CD4-positive, alpha-beta T cell (primary cell): ENCODE results near the gene ZBTB2. TPM values are rescaled to one million over a fixed set of nuclear protein-coding genes. Genes with fewer than 3 reads are reported as not detected.

Experiments used
- ATAC-seq: fragments of 200-7000 bp; cut with Tn5 transposase; one replicate; pipeline ENCODE4 v1.10.0; 2022; ENCODE audit warnings: mild to moderate bottlenecking; ENCODE audit not compliant: poor library complexity
- CTCF ChIA-PET: fragments of 350-600 bp; sonication (Branson Sonifier 250); formaldehyde crosslinking; loops from one replicate; lab custom pipeline; 2021; ENCODE audit warnings: antibody characterized with exemption, inconsistent platforms; lab: Charles Lee
- POLR2A ChIA-PET: fragments of 350-600 bp; sonication (Branson Sonifier 250); formaldehyde crosslinking; loops from one replicate; lab custom pipeline; 2021; ENCODE audit warnings: antibody characterized with exemption, inconsistent platforms; lab: Charles Lee
- DNase-seq, 14 experiments: peaks; one replicate each; pipeline ENCODE4 v3.0.0-alpha.2; 2013 to 2020; ENCODE audit warnings: mixed read lengths in 2 of 14
- H3K27ac ChIP-seq, 2 donors: one replicate each; pipeline versions ENCODE4 v1.5.1 to v1.7.0; 2013; ENCODE audit warnings: low read length in 2 of 2, low read depth in 1 of 2, mild to moderate bottlenecking in 1 of 2
- H3K27me3 ChIP-seq, 2 experiments: 1 replicate in 1 of 2; 2 replicates in 1 of 2; pipeline versions ENCODE4 v1.6.1 to v1.7.0; 2013; ENCODE audit warnings: low read length in 2 of 2, control low read depth in 1 of 2, mild to moderate bottlenecking in 1 of 2, moderate library complexity in 1 of 2; ENCODE audit not compliant: insufficient read depth in 2 of 2, control insufficient read depth in 1 of 2
- H3K36me3 ChIP-seq: one replicate; pipeline ENCODE4 v1.6.1; 2013; ENCODE audit warnings: low read length, control low read depth; ENCODE audit not compliant: insufficient read depth
- H3K4me1 ChIP-seq: one replicate; pipeline ENCODE4 v1.6.1; 2013; ENCODE audit warnings: low read length, control low read depth; ENCODE audit not compliant: insufficient read depth
- H3K4me3 ChIP-seq: one replicate; pipeline ENCODE4 v1.5.1; 2013; ENCODE audit warnings: mild to moderate bottlenecking, low read length, moderate library complexity
- H3K9me3 ChIP-seq, 2 experiments: 1 replicate in 1 of 2; 2 replicates in 1 of 2; pipeline versions ENCODE4 v1.6.1 to v1.7.0; 2013; ENCODE audit warnings: low read length in 2 of 2, mild to moderate bottlenecking in 2 of 2, control low read depth in 1 of 2, moderate library complexity in 1 of 2; ENCODE audit not compliant: control insufficient read depth in 1 of 2, insufficient read depth in 1 of 2
- H3K27ac Mint-ChIP-seq: one replicate; pipeline ENCODE4 v1.8.0; 2020; ENCODE audit warnings: mixed read lengths
- H3K27me3 Mint-ChIP-seq: one replicate; pipeline ENCODE4 v1.8.0; 2021; ENCODE audit warnings: mixed read lengths
- H3K36me3 Mint-ChIP-seq: one replicate; pipeline ENCODE4 v1.8.0; 2021; ENCODE audit warnings: low read depth, mixed read lengths
- H3K4me1 Mint-ChIP-seq: one replicate; pipeline ENCODE4 v1.8.0; 2021; ENCODE audit warnings: low read depth, mixed read lengths
- H3K4me3 Mint-ChIP-seq: one replicate; pipeline ENCODE4 v1.8.0; 2020; ENCODE audit warnings: mild to moderate bottlenecking, mixed read lengths
- H3K9me3 Mint-ChIP-seq: one replicate; pipeline ENCODE4 v1.8.0; 2020; ENCODE audit warnings: mixed read lengths
- intact Hi-C, 2 experiments: fragments of 100-400 bp; cut with DNase I in 1 of 2; cut with micrococcal nuclease in 1 of 2; formaldehyde crosslinking; loops; one replicate each; pipeline versions ENCODE4 v1.15.1 to v1.9.0; 2023 to 2025; cut with DNase I, micrococcal nuclease
- total RNA-seq, 174 experiments: library from RNA in 2 of 174; stranded (reverse) in 2 of 174; gene quantifications; one replicate each; pipeline ENCODE4 v1.2.3 and lab custom pipeline; 2021 to 2026
- TF ChIP-seq, protein P1 (sequence below): fragments of 200-600 bp; IDR thresholded peaks from one replicate; pipeline ENCODE4 v1.8.0; 2022; ENCODE audit warnings: antibody characterized with exemption, mild to moderate bottlenecking

Gene ZBTB2
- total RNA-seq, 2 experiments from 2014 or later, result 18.6 to 19.1 TPM

DNA sequence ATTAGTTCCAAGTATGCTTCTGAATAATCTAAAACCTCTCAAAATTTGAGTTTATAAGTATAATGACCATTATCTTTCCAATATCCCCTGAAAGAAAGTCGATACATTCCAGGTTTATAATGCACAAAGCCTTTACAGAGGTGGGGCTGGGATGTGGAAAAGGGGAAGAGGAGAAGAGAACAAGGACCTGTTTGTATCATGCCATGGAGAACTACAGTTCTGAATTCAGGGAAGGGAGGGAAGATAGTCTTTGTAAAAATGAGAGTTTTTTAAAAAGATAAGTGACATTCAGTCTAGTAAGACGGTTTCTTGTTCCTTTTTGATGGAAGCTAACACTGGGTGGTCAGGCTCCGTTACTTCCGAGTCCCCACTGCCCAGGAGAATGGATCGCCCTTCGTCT lies 26.1 kb downstream of the ZBTB2 start:
- H3K27me3 Mint-ChIP-seq, result no peaks in the 10 kb centered on the region
- intact Hi-C loops, result no loop called here
- H3K4me3 Mint-ChIP-seq, result no peak overlapping the region
- ChIA-PET POLR2A (no interaction called here), CTCF (interaction anchor here (1.1 kb wide), 1 partner anchor 14 kb away, joined by 4 read pairs; no protein-coding TSS in a partner anchor)
- no peak for ATAC-seq
- H3K4me1 Mint-ChIP-seq, result no peaks in the 10 kb centered on the region
- Histone ChIP-seq H3K27me3 (no peaks in the 10 kb centered on the region), H3K4me3 (no peak overlapping the region), H3K4me1 (no peaks in the 10 kb centered on the region), H3K9me3 (no peaks in the 10 kb centered on the region), H3K27ac (no peak overlapping the region), H3K36me3 (peaks cover 48% of the 10 kb centered on the region)
- DNase-seq, result no peak
- no peak overlapping the region for H3K27ac Mint-ChIP-seq
- H3K36me3 Mint-ChIP-seq, result peaks cover 79% of the 10 kb centered on the region
- H3K9me3 Mint-ChIP-seq, result no peaks in the 10 kb centered on the region
- TF ChIP-seq, protein P1, sequence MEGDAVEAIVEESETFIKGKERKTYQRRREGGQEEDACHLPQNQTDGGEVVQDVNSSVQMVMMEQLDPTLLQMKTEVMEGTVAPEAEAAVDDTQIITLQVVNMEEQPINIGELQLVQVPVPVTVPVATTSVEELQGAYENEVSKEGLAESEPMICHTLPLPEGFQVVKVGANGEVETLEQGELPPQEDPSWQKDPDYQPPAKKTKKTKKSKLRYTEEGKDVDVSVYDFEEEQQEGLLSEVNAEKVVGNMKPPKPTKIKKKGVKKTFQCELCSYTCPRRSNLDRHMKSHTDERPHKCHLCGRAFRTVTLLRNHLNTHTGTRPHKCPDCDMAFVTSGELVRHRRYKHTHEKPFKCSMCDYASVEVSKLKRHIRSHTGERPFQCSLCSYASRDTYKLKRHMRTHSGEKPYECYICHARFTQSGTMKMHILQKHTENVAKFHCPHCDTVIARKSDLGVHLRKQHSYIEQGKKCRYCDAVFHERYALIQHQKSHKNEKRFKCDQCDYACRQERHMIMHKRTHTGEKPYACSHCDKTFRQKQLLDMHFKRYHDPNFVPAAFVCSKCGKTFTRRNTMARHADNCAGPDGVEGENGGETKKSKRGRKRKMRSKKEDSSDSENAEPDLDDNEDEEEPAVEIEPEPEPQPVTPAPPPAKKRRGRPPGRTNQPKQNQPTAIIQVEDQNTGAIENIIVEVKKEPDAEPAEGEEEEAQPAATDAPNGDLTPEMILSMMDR, result no peak

DNA sequence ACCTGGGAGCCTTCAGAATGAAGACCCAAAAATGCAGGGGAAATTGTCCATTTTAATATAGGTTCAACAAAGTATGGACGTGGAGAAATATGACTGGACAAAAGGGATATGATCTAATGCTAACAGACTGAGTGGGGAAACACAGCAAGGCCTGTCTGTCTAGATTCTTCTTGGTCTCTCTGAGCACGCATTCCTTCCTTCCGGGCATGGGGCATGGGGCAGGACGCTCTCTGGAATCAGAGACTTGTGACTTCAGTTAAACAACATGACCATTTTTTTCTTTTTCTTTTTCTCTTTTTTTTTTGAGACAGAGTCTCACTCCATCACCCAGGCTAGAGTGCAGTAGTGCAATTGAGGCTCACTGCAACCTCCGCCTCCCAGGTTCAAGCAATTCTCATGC lies 31.9 kb downstream of the ZBTB2 start:
- H3K27me3 Mint-ChIP-seq, result no peaks in the 10 kb centered on the region
- H3K27ac Mint-ChIP-seq, result no peak overlapping the region
- peaks cover 14% of the 10 kb centered on the region for H3K4me1 Mint-ChIP-seq
- H3K36me3 Mint-ChIP-seq, result peaks cover 35% of the 10 kb centered on the region
- H3K27ac ChIP-seq, result no peak overlapping the region
- POLR2A ChIA-PET, result interaction anchor here (0.6 kb wide), 1 partner anchor 47 kb away, joined by 3 read pairs; no protein-coding TSS in a partner anchor
- no peaks in the 10 kb centered on the region for H3K9me3 Mint-ChIP-seq
- no peaks in the 10 kb centered on the region for H3K27me3 ChIP-seq
- H3K36me3 ChIP-seq, result peaks cover 19% of the 10 kb centered on the region
- intact Hi-C loops, result no loop called here
- H3K4me3 Mint-ChIP-seq, result no peak overlapping the region
- CTCF ChIA-PET, result no interaction called here
- DNase-seq, result no peak
- no peak overlapping the region for H3K4me3 ChIP-seq
- ATAC-seq, result no peak
- TF ChIP-seq, protein P1, result no peak
- H3K9me3 ChIP-seq, result no peaks in the 10 kb centered on the region
- no peaks in the 10 kb centered on the region for H3K4me1 ChIP-seq

GRCh38 chr6:151358475-151358874 lies 32.9 kb downstream of the ZBTB2 start:
- Mint-ChIP-seq H3K27ac (no peak overlapping the region), H3K36me3 (peaks cover 27% of the 10 kb centered on the region), H3K9me3 (no peaks in the 10 kb centered on the region), H3K4me1 (peaks cover 14% of the 10 kb centered on the region), H3K4me3 (no peak overlapping the region), H3K27me3 (no peaks in the 10 kb centered on the region)
- ChIA-PET POLR2A (interaction anchor here (0.9 to 2.8 kb wide), 2 partner anchors 17 to 32 kb away, joined by 3 to 15 read pairs; no protein-coding TSS in a partner anchor), CTCF (interaction anchor here (2.3 kb wide), 1 partner anchor 34 kb away, joined by 8 read pairs; no protein-coding TSS in a partner anchor)
- Histone ChIP-seq H3K4me3 (no peak overlapping the region), H3K9me3 (no peaks in the 10 kb centered on the region), H3K27me3 (no peaks in the 10 kb centered on the region), H3K27ac (no peak overlapping the region), H3K36me3 (peaks cover 19% of the 10 kb centered on the region), H3K4me1 (no peaks in the 10 kb centered on the region)
- no peak for DNase-seq
- intact Hi-C loops, result no loop called here
- TF ChIP-seq, protein P1, result no peak
- ATAC-seq, result no peak
